Spleen (tissue), 11 donors: ENCODE measurements around the gene PRR5L. TPM values are rescaled to one million over a fixed set of nuclear protein-coding genes. Genes with fewer than 3 reads are reported as not detected.

Experiments used
- DNase-seq: peaks from one replicate; pipeline ENCODE4 v3.0.0-alpha.2; 2020
- H3K27ac ChIP-seq, 8 donors: fragments of 200-600 bp; sonication (generic) in 7 of 8; 1 replicate in 4 of 8; 2 replicates in 4 of 8; pipeline versions ENCODE4 v1.5.0 to v1.8.0; 2016 to 2021; ENCODE audit warnings: inconsistent platforms in 4 of 8, mild to moderate bottlenecking in 4 of 8, moderate library complexity in 1 of 8
- H3K27me3 ChIP-seq, 7 donors: fragments of 200-600 bp; sonication (generic) in 6 of 7; replicated peaks in 1 of 7; 1 replicate in 4 of 7; 2 replicates in 3 of 7; pipeline versions ENCODE4 v1.5.0 to v1.8.0; 2016 to 2021; ENCODE audit warnings: inconsistent platforms in 3 of 7, mild to moderate bottlenecking in 1 of 7
- H3K36me3 ChIP-seq, 6 donors: fragments of 200-600 bp; sonication (generic) in 5 of 6; 1 replicate in 4 of 6; 2 replicates in 2 of 6; pipeline versions ENCODE4 v1.5.0 to v1.8.0; 2016 to 2021; ENCODE audit warnings: inconsistent platforms in 2 of 6
- H3K4me1 ChIP-seq, 6 donors: fragments of 200-600 bp; sonication (generic) in 5 of 6; 1 replicate in 3 of 6; 2 replicates in 3 of 6; pipeline versions ENCODE4 v1.5.0 to v1.8.0; 2016 to 2021; ENCODE audit warnings: inconsistent platforms in 3 of 6
- H3K4me3 ChIP-seq, 8 donors: fragments of 200-600 bp; sonication (generic) in 7 of 8; 1 replicate in 4 of 8; 2 replicates in 4 of 8; pipeline versions ENCODE4 v1.5.0 to v1.8.0; 2016 to 2021; ENCODE audit warnings: inconsistent platforms in 4 of 8, mild to moderate bottlenecking in 4 of 8, moderate library complexity in 2 of 8
- H3K9me3 ChIP-seq, 8 donors: fragments of 200-600 bp; sonication (generic) in 7 of 8; 1 replicate in 4 of 8; 2 replicates in 4 of 8; pipeline versions ENCODE4 v1.5.0 to v1.8.0; 2016 to 2021; ENCODE audit warnings: inconsistent platforms in 4 of 8
- POLR2A ChIP-seq, 3 donors: fragments of 450-650 bp; IDR thresholded peaks; one replicate each; pipeline ENCODE4 v1.5.1; 2017; ENCODE audit warnings: antibody characterized with exemption in 3 of 3, mild to moderate bottlenecking in 1 of 3
- POLR2AphosphoS5 ChIP-seq, 3 donors: sonication (generic); formaldehyde crosslinking; IDR thresholded peaks; one replicate each; pipeline ENCODE4 v1.5.1; 2017; ENCODE audit warnings: antibody characterized with exemption in 3 of 3
- WGBS, 5 donors: extraction: QIAGEN DNeasy Blood & Tissue Kit in 3 of 5; methylation state at CpG; one replicate each; pipeline versions ENCODE4 v1.1.5 to v1.1.7; 2013 to 2018; 5-methylcytosine and 5-hydroxymethylcytosine counted together
- intact Hi-C: fragments of 100-400 bp; cut with DNase I; formaldehyde crosslinking; loops from one replicate; pipeline ENCODE4 v1.15.0; 2023; ENCODE audit warnings: low total_unique reads
- polyA plus RNA-seq, 3 donors: library from polyadenylated mRNA; stranded (reverse); fragments of 200-250 nt; gene quantifications; one replicate each; pipeline ENCODE4 v1.2.1, GENCODE V29; 2013
- total RNA-seq, 7 donors: library from RNA; depleted of rRNA in 3 of 7; stranded (reverse); fragments of >200 nt in 3 of 7; fragmentation: NEBNext Ultra II Directional in 4 of 7; extraction: Animal tissue kit (Norgen Biotek cat#: 25700) in 4 of 7; gene quantifications; one replicate each; pipeline versions ENCODE4 v1.1.0 to v1.2.1, GENCODE V29; 2016 to 2021
- TF ChIP-seq, protein P1 (sequence below), 11 experiments: fragments of 200-600 bp in 7 of 11; fragments of 450-650 bp in 4 of 11; sonication (generic) in 4 of 11; IDR thresholded peaks in 8 of 11; conservative IDR thresholded peaks in 3 of 11; 1 replicate in 7 of 11; 2 replicates in 4 of 11; pipeline versions ENCODE4 v1.4.0 to v1.8.0; 2016 to 2021; ENCODE audit warnings: antibody characterized with exemption in 11 of 11, inconsistent platforms in 4 of 11, mild to moderate bottlenecking in 1 of 11
- donor health status: healthy with polysubstance abuse.
- donor health status: DM: no; HTN: no; CAD: no; lungs with moderate emphysema.
- donor health status: DM: no; HTN: no; CAD: no.
- donor health status: Bipolar disorder and iron deficiency.
- donor health status: healthy.
- donor health status: DM: no; HTN: no; CAD: no.
- donor health status: DM: yes; HTN: yes; CAD: no.

Gene PRR5L
- total and polyA plus RNA-seq, 10 donors, result 10.7 to 330 (median 140) TPM

GRCh38 chr11:36500315-36500721, 204.2 kb downstream of the PRR5L start:
- no peak overlapping the region for H3K27ac ChIP-seq
- WGBS, 5 donors, result 61 to 72% (median 66%) methylated on average over 1 of the region's 1 CpG

DNA sequence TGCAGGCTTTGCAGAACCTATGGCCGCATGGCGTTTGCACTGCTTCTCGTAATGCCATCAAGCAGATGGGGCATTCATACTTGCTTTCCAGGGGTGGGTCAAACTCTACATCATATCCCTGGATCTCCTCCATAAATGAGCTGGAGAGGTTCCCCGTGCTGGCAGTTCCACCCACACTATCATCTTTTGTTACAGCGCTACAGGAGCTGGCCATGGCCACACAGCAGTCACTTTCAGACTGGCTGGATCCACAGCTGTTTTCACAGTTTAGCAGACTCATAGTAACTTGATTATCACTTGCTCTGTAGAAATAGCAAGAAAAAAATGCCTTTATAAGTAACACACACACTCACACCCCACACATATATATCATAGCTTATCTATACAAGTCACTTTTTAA, 205.1 kb downstream of the PRR5L start:
- no peaks in the 10 kb centered on the region for H3K27me3 ChIP-seq
- intact Hi-C loops, result no loop called here

More at GRCh38 chr11:36500315-36500721, 204.2 kb downstream of the PRR5L start:
- TF ChIP-seq POLR2A (IDR thresholded peaks at IDR 0.05), result no peak
- TF ChIP-seq, protein P1, sequence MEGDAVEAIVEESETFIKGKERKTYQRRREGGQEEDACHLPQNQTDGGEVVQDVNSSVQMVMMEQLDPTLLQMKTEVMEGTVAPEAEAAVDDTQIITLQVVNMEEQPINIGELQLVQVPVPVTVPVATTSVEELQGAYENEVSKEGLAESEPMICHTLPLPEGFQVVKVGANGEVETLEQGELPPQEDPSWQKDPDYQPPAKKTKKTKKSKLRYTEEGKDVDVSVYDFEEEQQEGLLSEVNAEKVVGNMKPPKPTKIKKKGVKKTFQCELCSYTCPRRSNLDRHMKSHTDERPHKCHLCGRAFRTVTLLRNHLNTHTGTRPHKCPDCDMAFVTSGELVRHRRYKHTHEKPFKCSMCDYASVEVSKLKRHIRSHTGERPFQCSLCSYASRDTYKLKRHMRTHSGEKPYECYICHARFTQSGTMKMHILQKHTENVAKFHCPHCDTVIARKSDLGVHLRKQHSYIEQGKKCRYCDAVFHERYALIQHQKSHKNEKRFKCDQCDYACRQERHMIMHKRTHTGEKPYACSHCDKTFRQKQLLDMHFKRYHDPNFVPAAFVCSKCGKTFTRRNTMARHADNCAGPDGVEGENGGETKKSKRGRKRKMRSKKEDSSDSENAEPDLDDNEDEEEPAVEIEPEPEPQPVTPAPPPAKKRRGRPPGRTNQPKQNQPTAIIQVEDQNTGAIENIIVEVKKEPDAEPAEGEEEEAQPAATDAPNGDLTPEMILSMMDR (IDR thresholded peaks at IDR 0.05 in 8 of 11, conservative IDR thresholded peaks at IDR 0.05 in 3 of 11), result no peak
- no peak for TF ChIP-seq POLR2AphosphoS5 (IDR thresholded peaks at IDR 0.05)
- intact Hi-C loops, result no loop called here
- DNase-seq, result no peak
- peaks cover 0 to 91% (median 59%) of the 10 kb centered on the region in 6 donors for H3K36me3 ChIP-seq
- H3K27me3 ChIP-seq, result no peaks in the 10 kb centered on the region
- H3K4me3 ChIP-seq, result no peak overlapping the region
- peaks cover 0 to 69% (median 15%) of the 10 kb centered on the region in 6 donors for H3K4me1 ChIP-seq
- no peaks in the 10 kb centered on the region for H3K9me3 ChIP-seq

GRCh38 chr11:36507824-36508489, 211.9 kb downstream of the PRR5L start:
- 53 to 70% (median 64%) methylated on average over 7 of the region's 7 CpGs for WGBS, 5 donors

More for the DNA sequence above, 205.1 kb downstream of the PRR5L start:
- TF ChIP-seq, protein P1 (IDR thresholded peaks at IDR 0.05 in 8 of 11, conservative IDR thresholded peaks at IDR 0.05 in 3 of 11), result no peak
- TF ChIP-seq POLR2A (IDR thresholded peaks at IDR 0.05) (no peak), POLR2AphosphoS5 (IDR thresholded peaks at IDR 0.05) (no peak)
- peaks cover 0 to 86% (median 50%) of the 10 kb centered on the region in 6 donors for H3K36me3 ChIP-seq
- no peak overlapping the region for H3K27ac ChIP-seq
- H3K4me1 ChIP-seq, result peaks cover under 1 to 78% (median 22%) of the 10 kb centered on the region in 6 donors
- no peak for DNase-seq
- no peak overlapping the region for H3K4me3 ChIP-seq
- WGBS, 5 donors, result 91 to 98% (median 93%) methylated on average over 5 of the region's 5 CpGs
- no peaks in the 10 kb centered on the region for H3K9me3 ChIP-seq

GRCh38 chr11:36508743-36509142, 212.7 kb downstream of the PRR5L start:
- H3K4me3 ChIP-seq, result peak overlapping the region; percentile 75 to 91 (median 82)
- WGBS, 5 donors, result 20 to 56% (median 37%) methylated on average over 3 of the region's 3 CpGs
- H3K36me3 ChIP-seq, result peaks cover 0 to 19% (median 2%) of the 10 kb centered on the region in 6 donors
- no peak for DNase-seq
- peaks cover 0 to 5% (median 2%) of the 10 kb centered on the region in 8 donors for H3K9me3 ChIP-seq
- no peak for TF ChIP-seq POLR2A (IDR thresholded peaks at IDR 0.05)
- no peak for TF ChIP-seq POLR2AphosphoS5 (IDR thresholded peaks at IDR 0.05)
- TF ChIP-seq, protein P1 (IDR thresholded peaks at IDR 0.05 in 8 of 11, conservative IDR thresholded peaks at IDR 0.05 in 3 of 11), result no peak
- H3K27ac ChIP-seq, result peak overlapping the region in 7 of 8 donors; percentile 90 to 97 (median 95)
- H3K4me1 ChIP-seq, result peaks cover 21 to 71% (median 40%) of the 10 kb centered on the region in 6 donors
- intact Hi-C loops, result no loop called here
- H3K27me3 ChIP-seq, result no peaks in the 10 kb centered on the region

More at GRCh38 chr11:36507824-36508489, 211.9 kb downstream of the PRR5L start:
- no peak for DNase-seq
- TF ChIP-seq, protein P1 (IDR thresholded peaks at IDR 0.05 in 8 of 11, conservative IDR thresholded peaks at IDR 0.05 in 3 of 11), result no peak
- TF ChIP-seq POLR2AphosphoS5 (IDR thresholded peaks at IDR 0.05) (no peak), POLR2A (IDR thresholded peaks at IDR 0.05) (no peak)
- Histone ChIP-seq H3K9me3 (no peaks in the 10 kb centered on the region), H3K4me1 (peaks cover 21 to 79% (median 43%) of the 10 kb centered on the region in 6 donors), H3K27ac (peak overlapping the region in 7 of 8 donors; percentile 90 to 97 (median 95)), H3K36me3 (peaks cover 0 to 26% (median 3%) of the 10 kb centered on the region in 6 donors), H3K4me3 (peak overlapping the region in 3 of 8 donors; percentile 86 to 91 (median 90)), H3K27me3 (no peaks in the 10 kb centered on the region)
- intact Hi-C loops, result no loop called here
